ENCODE measurements around the gene OPCML.

Gene OPCML

DNA sequence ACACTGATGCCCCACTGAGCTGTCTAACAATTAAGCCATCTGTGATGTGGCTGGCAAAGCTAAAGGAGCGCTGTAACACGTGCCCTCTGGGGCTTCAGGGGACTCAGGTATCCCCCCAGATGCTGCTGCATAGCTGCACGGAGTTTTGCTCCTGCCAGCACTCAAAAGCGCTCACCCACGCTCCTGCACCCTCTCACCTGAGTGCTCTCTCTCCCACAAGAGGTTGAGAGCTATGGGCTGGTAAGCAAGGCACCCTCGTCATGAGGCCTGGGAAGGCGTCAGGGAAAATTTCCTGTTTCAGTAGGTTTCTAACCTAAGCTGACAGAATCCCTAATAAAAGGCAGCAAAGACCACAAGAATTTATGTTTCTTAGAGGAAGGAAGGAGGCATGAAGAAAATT, 850.3 kb downstream of the OPCML start:
- DNase-seq = no peak

DNA sequence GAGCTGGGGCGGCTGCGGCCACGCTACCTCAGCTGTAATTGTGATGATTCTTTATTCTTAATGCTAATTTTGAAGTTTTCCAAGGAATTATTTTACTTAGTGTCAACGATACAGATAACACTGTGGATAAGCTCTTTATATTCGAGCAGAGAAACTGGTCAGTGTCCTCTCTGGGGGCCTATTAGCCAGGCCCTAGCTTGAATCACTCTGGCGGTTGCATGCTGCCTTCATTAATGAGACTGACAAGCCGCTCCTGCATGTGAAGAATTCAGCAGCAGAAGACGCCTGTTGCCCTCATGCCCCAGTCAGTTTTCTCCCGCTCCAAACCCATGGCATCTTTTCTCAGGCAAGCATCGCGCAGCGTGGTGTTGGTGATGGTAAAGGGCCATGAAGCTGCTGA, 851.7 kb downstream of the OPCML start:
- DNase-seq = no peak

DNA sequence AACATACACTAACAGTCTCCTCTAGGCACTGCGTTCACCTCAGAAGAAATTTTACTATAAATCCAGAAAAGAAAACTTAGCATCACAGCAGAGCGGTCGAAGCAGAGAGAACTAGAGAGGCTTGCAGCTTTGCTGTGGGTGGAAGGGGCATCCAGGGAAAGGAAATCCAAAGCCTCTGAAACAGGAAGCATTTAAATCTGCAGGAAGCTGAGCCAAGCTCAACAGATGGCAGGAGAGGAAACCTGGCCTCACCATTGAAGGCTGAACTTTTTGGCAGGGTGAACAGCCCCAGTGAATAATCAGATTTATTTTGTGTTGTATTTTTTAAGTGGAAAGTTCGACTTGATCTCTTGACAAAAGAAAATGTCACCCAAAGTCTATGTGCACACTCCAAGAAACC, 858.1 kb downstream of the OPCML start:
- no peak for DNase-seq

DNA sequence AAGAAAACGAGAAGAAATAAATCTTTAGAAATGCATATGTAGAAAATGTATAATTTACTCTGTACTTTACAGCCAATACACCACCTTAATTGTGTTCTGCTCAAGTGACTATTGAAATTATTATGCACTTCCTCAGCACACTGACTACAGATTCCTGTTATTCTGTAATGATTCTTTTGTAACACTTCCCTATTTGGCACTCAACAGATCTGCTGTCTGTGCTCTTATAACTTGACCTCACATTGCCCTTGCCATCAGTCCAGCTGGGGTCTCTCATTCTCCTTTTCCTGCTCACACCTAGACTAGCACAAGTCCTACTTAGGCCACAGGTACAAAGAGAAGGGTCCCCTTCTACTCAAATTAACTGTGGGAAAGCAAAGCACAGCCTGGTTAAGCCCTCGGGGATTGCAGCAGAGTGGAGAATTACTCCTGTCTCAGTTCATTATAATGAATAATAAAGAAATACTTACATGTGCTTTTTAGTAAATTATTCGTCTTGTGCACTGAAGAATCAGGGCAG, 860.4 kb downstream of the OPCML start:
- DNase-seq = no peak

DNA sequence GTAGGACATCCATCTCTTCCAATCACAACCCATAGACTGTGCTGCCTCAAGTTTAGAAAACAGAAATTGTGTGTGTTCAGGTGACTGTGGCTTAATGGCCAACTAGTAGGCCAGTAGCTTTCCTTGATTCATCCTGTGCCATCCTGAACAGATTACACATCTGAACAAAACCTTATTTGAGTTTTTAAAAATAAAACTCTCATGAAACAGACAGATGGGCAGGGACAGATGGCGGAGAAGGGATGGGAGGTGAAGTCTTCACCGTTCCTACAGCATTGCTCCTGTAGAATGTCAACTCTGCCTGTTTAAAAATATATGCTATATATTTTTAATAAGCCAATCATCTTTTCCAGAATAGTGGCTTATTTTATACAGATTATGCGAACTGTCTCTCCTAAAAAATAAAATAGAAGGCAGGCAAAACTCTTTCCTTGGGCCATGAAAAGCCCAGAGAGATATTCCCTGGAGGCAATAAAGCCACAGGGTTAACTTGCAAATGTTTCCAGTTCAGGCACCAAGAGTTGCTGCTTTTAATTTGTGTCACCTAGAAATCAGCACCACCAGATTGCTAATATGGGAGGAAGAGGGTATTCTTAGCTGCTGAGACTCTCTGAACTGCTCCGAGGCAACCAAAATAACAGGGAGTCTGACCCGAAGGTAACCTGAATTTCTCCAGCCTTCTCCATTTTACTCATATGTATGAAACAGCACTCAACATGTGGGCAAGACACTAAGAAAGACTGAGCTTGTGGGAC, 861.2 kb downstream of the OPCML start:
- DNase-seq = no peak

DNA sequence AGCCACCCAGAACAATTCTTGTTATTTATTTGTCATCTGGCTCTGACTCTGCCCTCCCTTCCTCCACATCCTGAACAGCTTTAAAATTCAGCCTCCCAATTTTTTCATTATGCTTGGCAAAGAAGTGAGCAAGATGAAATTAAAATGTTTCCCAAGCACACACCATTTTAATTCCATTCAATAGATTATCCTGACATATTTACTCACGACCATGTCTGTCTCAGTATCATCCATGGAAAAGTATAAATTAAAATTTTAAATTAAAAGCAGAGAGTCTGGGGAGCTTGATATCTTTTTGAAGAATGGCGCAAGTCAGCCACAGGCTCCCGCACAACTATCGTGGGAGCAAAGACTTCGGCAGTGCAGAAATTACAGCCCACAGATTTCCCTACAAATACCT, 862.4 kb downstream of the OPCML start:
- no peak for DNase-seq

DNA sequence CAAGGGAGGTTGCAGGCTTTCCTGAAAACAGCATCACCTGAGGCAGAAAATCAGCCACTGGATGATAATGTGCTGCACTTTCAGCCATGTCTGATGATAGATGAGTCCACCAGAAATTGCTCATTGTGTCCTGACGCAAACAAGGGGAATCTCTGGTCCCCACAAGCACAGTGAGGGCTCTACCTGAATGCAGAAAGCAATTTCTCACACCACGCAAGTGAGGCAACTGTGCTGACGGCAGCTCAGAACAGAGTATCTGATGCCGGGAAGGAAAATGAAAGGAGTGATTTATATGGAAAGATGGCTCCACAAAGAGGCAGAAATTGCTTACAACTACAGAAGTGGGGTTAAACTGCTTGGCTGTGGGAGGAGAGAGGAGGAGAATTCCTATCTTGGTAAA, 867.1 kb downstream of the OPCML start:
- DNase-seq = no peak

DNA sequence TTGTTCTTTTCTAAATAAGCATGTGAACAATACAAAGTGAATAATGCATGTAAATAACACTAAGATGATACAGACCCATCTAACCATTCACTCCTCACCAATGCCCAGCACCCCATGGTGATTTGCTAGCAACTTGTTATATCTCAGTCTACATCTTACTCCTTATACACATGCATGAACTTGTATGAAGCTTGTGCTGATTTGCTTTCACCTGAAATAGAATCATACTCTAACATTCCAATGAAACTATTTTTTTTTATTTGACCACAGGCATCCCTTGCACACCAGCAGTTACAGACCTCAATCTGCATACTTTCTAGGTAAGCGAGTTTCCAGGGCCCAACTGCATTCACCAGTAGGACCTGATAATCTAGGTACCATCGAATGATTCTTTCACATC, 873.6 kb downstream of the OPCML start:
- DNase-seq = no peak

DNA sequence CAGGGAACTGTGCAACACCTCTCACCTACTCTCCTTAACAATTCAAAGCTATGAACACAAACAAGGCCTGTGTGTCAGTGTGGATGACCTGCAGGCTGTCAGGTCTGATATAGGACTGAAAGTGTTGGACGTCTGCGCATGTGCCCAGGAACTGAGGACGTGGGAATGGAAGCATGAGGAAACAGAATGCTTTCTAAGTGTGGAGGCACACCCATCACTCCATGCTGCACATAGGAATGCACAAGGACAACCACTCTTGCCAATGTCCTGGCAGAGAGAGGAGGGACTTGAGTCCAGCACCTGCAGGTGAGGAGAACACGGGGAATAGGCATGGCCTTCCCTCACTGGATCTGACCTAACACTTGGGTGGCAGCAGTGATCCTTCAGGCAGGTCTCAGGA, 874.3 kb downstream of the OPCML start:
- DNase-seq = no peak

DNA sequence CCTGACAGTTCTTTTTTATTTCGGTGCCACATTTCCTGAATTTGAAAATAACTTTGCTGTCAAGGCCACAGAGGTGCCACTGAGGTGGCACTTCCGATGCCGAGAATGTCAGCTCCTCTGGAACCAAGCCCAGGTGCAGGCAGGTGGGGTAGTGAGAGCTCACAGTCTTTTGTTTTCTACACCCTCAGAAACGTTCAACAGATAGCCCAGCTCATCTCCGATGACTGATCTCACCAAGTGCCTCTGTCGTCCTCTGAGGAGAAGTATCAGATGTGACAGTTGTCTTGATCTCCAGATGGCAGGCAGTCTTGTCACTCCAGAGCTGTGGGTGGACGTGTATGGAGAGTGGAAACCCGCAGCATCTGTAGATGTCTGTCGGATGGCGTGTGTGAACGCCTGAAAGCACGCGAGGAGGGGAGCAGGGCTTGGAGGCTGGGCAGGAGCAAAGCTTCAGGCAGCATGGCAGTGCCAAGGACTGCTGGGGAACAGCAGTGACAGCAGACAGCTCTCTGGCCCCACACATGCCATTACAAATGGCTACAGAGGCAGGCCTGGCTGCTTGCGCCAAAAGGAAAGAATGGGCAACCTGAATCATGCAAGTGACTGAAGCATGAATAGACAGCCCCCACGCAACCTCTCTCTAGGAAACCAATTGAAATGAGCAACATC, 877.0 kb downstream of the OPCML start:
- DNase-seq = no peak

DNA sequence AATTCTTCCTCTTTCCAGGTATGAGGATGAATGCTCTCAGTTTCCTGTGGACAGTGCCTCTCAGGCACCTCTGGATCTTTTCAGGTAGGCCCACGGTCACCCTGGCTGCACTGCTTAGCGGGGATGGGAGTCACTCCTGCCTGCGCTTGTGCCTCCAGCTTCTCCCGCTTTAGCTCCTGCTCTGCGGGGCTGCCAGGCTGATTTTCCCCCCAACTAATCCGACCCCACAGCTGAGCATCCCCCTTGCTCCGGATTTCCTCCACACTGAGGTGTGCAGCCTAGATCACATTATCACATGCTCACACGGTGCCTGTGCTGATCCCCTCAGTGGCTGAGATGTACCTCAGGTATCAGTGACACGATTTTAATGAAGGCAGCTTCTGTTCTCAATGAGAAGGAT, 879.1 kb downstream of the OPCML start:
- no peak for DNase-seq

DNA sequence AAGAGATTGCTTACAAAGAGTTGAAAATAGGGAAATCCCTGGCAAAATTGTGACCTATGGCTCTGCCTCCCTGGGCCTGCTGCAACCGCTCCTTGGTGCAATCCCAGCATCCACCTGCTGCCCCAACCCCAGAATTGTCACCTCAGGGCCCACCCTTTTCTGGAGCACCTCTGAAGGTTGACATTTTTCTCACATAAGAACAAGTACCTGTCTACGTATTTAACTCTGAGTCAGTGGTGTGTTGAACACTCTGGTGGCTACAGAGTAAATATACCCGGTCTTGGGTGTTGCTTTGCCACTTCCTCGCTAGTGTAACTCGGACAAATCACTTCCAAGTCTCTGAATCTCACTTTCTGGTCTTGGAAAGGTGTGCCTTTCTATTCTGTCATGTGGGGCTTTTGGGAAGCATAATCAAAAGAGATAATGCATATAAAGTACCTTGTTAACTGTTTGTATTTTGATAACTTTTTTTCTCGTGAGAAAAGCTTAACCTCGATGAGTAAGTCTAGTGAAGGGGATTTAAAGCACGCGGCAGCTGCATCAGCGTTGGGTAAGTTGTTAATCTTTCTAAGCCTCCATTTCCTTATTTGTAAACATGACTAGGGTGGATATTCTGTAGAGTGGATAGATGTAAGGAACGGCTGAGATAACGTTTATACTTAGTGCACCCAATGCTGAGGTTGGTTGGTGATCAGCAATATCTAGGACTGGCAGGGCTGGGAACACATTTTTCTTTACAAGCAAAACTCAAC, 881.2 kb downstream of the OPCML start:
- no peak for DNase-seq

DNA sequence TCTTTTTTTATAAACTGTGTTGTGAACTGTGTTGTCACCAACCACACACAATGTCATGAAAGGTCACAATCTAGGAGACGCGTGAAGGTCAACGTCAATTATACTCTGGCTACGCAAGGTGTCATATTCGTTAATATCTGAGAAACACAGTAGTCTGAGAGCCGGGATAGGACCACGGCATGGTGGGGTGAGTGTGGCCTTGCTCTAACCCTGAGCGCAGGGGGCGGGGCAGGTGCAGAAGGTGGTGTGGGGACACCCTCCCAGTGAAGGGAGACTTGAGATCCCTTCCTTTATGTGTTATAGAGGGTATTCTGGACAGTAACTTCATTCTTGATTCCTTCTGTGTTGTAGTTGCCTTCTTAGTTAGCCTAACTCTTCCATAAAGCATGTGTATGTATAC, 883.0 kb downstream of the OPCML start:
- DNase-seq = no peak

DNA sequence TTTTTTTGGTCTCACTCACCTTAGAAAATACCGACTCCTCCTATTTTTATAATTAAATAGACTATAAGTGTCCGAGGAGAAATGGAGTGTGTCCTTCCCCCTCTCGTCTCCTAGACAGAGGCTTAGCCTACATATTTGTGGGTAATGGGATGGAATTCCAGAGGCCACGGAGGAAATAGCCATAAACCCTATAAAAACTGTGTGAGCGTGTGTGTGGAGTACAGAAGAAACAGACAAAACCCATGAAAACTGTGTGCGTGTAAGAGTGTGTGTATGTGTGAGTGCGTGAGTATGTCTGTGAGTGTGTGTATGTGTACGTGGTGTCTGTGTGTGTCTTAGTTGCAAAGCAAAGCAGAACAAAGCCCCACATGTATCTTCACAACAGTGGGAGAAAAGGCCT, 883.5 kb downstream of the OPCML start:
- DNase-seq = no peak

DNA sequence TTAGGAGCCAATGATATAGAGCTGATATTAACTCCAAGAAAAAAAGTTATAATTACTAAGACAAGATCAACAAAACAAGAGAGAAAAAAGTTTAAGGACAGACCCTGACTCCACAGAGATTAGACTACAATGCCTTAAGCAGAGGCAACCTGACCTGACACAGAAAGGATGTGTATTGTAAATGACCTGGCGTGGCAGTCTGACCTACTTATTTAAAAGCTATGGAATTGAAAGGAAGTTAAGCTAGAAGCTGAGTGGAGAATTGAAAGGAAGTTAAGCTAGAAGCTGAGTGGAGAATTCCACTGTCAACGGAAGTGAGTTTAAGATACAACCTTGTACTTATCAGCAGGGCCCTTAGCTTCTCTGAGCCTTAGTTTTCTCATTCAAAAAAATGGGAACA, 885.4 kb downstream of the OPCML start:
- DNase-seq = no peak

DNA sequence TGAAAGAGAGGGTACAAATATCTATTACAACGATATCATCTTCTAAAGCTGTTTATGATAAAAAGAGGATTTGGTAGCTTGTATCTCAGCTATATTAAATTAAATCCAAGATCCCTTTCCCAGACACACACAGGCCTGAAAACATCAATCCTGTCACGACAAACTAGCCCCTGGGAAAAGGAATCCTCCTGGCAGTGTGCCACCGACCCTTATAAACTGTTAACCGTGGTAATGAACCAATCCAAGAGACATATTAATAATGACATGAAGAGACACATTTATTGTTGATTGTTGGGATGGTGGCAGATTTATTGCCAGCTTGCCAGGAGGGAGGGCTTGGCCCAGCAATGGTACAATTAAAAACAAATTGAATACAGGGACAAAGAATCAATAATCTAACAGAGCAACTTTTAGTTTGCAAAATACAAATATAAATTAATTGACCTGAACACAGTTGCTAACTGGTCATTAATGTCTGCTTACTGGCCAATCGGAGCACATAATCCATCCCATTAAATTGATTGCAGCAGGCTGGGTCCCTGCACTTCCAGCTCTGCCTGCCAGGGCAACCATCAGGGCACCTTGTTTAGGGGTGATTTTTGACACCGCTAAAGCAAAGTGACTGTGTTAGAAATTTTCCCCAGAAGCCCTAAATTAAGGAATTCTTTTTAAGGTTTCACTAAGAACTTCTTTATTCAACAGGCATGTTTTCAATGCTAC, 887.6 kb downstream of the OPCML start:
- no peak for DNase-seq

DNA sequence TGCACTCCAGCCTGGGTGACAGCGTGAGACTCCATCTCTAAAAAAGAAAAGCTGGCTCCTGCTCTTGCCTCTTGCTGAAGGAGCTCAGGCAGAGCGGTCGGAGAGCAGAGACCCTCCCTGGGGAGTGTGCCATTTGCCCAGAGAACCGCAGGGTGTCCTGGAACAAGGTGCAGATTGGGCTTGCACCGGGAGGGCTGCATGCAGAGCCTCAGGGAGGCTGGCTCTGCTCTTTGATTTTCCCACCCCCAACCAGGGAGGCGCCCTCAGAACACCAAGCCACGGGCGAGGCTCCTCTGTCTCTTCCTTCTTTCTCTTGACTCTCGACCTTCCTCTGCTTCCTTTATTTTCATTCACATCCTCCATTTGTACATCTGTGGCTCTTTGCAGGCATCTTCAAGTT, 889.1 kb downstream of the OPCML start:
- no peak for DNase-seq

DNA sequence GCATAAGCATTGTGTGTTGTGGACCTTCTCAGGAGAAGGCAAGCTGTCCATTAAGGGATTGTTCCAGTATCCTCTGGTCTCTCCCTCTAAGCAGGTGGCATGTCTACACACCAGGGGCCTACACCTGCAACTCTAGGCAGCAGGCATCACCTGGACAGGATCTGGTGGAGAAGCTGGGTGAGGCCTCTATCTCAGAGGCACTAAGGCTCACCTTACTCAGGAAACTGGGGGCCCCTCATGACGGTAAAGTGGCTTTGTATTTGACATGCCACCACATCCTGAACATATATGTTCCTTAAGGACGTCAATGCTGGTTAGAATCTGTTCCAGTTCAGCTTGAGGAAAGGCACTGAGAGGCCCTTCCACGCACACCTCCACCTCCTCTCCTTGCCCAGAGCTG, 891.3 kb downstream of the OPCML start:
- DNase-seq = no peak

DNA sequence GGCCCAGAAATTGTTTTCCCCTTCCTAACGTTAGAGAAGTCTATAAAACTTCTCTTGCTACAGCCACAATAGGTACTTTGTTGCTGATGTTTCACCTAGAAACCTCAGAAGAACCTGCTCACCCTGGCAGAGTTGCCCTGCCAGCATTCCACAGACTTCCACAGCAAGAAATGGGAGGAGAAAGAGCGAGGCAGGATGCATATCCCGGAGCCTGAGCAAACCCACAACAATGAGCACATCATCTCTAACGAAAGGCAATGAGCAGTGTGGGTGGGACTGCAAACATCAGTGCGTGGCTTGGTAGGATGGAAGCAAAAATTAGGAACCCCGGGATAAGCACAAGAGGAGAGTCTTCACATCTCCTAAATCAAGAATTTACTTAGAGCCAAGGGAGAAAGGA, 892.3 kb downstream of the OPCML start:
- DNase-seq = no peak

DNA sequence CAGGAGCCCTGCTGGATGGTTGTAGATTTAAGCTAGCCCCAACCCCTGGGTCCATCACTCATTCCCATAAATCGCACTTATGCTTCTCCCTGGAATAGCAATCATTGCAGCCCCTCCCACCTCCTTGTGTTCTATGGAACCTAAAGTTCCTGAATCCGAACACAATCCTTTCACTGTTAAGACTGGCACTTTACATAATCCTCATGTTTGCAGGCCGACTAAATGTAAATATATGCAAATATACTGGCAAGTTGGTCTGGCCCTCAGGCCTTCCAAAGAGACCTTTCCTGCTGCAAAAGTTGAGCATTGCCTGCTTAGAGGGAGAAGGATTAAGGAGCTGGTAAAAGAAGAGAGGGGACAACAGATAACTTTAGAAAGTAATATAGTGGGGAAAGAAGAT, 892.9 kb downstream of the OPCML start:
- DNase-seq = no peak

DNA sequence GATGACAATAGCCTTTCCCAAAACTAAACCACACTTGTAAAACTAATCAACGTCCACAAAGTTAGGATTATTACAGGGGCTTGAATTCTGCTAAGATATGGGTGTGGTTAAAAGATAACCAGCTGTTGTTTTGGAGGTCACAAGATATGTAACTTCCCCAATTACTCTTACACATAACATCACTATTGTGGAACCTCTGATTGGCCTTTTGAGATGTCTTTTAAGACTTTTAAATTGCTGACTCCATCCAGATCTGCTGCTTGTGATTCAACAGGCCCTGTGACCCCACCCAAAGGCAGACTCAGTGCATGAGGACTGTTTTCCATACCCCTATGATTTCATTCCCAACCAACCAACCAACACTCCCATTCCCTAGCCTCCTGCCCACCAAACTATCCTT, 893.9 kb downstream of the OPCML start:
- peak; percentile 91 for DNase-seq

DNA sequence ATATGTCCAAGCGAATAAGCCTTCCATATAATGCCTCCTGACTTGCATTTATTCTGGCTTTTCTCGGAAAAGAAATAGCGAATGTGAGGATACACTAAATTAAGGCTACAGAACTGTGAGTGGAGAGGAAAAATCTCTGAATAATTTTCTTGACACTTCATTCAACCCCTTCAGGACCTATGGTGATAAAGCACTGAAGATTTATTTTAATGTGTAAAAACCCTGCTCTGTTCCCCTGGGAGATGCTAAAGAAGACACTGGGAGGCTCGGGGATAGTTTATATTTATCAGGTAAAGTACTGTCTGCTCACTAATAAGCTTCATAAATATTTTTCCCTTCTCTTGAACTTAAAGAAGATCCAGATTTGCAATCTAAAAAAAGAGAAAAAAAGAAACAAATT, 895.8 kb downstream of the OPCML start:
- DNase-seq = no peak

DNA sequence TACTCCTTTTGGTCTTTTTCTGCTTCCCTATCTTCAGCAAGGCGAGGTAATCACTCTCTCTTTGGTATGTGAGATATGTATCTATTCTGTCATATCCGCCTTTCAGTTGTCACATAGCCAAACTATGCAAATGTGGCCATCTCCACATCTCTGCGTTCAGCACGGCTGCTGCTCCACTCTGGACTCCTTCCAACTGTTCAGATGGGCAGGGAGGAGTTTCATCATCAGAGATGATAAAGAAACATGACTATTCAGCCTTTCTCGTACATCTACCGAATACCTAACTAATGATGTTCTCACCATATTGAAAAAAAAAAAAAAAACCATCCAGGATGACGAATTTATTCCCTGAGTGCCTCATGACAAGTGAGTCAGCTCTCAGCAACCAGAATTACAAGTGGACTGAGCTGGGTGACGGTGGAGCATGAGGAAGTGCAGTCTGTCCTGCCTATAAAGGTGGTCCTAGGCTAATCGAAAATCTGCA, 899.6 kb downstream of the OPCML start:
- peak; percentile 87 for DNase-seq

Data from OCI-M1 (cell line).